NK-92 treated with Interleukin-12 subunit alpha and Interleukin-12 subunit beta, amount 100 ng/mL, for 24 hours (cell line): Measurements from ENCODE around the gene LRRK1.

Source experiments
- DNase-seq: peaks from one replicate; lab custom pipeline; 2025; lab: John Stamatoyannopoulos, UW

LRRK1 gene

DNA sequence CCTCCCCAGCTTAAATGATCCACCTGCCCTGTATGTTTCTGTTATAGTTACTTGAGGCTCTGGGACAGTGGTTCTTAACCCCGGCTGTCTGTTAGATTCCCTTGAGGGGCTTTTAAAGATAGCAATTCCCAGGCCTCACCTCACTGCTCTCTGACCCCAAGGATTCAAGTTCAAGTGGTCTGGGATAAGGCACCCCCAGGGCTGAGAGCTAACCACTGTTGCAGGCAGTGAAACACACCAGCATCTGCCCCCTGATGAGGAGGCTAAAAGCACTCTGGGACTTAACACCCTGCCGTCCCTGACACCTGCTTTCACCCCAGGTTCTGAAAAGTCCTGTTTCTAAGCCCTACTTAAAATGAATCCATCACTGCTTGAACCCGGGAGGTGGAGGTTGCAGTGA, 103.7 kb downstream of the LRRK1 start:
- DNase-seq: no peak

DNA sequence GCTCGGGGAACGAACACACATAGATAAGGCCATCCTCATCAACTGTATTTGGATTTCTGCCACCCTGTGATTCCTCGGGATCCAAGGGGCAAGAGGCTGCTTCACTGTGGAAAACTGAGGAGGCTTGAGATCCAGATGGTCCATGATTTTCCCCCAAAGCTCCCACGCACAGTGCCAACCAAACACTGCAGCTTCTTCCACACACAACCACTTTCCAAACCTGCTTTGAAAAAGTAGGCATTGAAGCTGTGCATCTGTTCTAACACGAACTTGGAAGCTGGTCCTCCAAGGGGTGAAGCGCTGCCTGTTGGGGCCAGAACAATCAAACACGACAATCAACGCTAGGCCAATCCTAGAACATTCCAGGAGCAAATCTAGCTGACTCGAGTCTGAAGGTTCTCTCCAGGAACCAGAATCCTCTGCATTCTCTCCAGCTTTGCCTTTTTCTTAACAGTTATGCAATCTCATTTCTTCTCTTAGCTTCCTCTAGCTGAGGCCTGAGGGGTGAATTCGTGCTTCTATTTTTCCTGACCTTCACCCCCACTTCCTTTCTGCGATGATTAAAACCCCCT, 104.4 kb downstream of the LRRK1 start:
- DNase-seq: no peak

DNA sequence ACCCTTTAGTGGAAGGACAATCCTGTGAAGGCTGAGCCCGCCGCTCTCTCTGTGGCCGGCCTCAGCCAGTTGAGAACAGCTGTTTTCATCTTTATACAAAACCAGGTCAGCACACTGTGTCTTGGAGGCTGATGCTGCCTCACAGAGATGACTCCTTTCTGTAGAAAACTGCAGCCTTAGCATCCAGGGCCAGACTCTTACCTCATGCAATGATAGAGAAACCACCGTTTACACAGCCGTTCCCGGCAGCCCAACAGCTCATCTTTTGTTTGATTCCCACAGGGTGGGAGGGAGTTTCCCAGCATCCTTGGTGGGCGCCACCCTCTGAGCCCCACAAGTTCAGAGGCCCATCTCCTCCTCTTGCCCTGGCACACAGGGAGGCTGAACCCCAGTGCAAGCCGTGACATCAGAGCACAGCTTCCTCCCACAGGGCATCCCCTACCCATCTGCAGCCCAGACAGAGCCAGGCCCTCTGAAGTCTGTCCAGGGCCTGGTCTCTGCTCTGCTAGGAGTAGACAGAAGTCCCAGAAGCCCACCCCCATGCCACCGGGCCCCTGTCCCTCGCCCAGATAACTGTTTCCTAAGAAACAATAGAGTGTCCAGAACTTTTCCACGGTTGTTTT, 105.0 kb downstream of the LRRK1 start:
- no peak for DNase-seq

DNA sequence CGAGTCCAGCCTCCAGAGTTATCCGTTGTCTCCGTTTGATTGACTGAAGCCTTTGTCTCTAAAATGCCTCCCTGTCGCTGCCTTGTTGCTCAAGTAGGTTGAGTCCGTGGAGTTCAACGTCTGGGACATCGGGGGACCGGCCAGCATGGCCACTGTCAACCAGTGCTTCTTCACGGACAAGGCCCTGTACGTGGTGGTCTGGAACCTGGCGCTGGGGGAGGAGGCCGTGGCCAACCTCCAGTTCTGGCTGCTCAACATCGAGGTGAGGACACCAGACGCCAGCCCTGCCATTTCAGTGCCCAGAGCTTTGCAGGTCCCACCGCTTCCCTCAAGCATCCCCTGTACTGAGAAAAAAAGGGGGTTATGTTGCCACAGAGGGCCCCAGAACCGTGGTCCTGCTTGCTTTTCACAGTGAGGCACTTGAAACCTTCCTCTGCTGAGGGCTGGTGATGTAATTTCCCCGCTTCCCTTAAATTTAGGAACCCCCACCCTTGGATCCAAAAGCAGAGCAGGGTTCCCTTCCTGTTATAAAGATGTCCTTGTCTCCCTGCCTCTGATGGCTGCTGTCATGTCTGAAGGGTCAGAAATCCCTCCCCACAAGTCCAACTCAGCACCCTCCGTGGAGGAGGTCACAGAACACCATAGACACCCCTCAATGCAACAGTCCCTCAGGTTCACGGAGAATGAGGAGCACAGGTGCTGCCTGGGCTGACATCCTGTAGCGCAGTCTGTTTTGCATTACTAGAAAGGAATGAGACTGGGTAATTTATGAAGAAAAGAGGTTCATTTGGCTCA, 105.7 kb downstream of the LRRK1 start:
- DNase-seq: no peak

DNA sequence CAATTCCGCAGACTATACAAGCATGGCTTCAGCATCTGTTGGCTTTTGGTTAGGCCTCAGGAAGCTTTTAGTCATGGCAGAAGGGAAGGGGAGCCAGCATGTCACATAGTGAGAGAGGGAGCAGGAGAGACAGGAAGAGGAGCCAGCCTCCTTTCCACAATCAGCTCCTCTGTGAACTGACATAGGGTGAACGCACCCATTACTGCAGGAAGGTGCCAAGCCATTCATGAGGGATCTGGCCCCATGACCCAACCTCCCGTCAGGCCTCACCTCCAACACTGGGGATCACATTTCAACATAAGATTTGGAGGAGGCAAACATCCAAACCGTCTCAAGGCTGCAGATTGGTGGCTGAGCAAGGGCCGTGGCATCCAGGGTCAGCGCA, 106.3 kb downstream of the LRRK1 start:
- DNase-seq: no peak

DNA sequence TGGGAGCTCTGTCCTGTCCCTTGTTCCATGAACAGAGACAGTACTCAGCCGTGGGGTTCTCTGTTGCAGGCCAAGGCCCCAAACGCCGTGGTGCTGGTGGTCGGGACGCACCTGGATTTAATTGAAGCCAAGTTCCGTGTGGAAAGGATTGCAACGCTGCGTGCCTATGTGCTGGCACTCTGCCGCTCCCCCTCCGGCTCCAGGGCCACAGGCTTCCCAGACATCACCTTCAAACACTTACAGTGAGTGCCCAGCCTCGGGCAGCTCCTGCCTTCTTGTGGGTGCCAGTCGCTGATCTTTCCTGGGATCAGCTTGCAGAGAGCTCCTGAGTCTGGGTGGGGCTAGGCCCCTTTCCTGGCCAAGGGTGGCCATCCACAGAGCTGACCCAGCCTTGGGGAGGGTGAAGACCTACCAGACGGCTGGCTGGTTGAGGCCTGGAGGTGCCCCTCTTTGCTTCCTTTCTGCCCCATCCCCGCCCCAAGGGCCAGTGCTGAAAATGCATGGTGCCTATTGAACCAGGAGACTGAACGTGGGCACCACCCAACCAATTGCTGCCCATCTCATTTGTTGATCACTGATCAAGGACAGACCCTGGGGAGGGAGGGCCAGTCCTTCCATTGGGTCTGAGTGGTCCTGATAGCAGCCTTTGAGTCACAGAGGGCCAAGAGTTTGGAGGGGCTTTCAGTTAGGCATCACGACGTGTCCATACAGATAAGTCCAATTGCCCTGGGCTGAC, 106.9 kb downstream of the LRRK1 start:
- DNase-seq: no peak

DNA sequence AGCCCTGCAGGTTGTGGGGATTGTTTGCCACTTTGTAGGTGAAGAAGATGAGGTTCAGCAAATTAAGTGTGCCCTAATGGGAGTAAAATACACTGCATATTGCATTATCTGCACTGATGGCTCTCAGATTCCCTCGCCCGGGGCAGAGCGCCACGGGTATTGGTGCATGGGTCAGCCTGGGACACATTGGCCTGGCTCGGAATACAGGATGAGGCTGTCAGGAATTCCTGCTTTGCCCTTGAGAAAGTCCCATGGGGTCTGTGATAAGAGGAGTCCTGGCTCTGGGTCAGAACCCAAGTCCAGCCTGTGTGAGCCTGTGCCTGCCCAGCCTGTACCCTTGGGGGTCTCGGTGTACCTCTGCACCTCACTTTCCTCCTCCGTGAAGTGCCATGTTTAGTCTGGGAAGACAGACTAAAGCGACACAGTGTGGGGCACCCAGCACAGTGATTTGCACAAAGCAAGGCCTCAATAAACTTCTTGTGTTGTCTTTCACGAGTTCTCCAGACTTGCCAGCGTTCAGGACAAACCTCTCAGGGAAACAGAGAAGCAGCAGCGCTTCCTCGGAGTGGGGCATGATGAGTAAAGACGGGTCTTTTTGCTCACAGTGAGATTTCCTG, 107.6 kb downstream of the LRRK1 start:
- no peak for DNase-seq

DNA sequence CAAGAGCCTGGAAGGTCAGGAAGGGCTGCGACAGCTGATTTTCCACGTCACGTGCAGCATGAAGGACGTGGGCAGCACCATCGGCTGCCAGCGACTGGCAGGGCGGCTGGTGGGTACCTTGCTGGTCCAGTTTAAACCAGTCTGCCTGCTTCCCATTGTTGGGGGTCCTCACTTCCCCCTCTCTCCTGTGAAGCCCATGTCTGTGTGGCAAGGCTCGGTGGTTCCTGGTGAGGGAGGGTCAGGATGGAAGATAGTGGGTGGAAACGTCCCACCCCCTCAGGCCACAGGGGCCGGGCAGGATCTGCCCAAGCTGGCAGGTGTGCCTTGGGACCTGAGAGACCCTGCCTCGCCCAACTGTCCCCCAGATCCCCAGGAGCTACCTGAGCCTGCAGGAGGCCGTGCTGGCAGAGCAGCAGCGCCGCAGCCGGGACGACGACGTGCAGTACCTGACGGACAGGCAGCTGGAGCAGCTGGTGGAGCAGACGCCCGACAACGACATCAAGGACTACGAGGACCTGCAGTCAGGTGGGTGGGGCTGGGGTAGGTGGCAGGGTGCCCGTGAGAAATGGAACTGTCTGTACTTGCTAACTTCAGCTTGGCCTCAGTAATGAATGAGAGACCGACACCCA, 108.2 kb downstream of the LRRK1 start:
- no peak for DNase-seq

DNA sequence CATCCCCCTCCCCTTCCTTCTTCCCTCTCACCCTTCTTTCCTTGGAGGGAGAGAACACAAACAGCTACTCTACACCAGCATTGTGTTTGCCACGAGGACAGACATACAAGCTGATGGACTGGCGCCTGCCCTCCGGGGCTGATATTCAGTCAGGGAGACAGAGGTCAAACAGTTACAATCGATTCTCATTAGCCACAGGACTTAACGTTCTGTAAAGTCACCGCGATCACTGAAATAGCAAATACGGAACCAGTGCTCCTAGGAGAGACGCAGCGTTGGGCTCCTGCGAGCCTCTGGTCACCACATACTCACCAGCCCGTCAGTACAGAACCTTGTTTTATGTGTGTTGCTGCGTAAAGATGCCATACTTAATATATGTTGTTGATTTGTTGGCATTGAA, 108.8 kb downstream of the LRRK1 start:
- DNase-seq: no peak

DNA sequence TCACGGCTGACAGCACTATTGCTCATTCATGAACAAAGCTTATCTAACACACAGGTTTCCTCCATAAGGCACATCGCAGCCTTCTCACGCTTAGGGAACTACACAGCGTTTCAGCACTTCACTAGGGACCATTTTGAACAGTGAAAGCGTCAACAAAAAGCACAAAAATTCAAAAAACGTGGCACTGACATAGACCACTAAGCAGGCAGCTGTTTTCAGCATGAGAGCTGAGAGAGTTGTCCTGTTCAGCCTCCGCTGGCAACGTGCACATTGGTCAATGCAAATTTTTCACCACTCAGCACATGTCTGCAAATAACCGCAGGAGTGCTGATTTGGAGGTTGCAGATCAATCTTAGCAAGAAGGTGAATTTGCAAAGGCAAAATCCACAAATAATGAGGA, 109.2 kb downstream of the LRRK1 start:
- DNase-seq: no peak

DNA sequence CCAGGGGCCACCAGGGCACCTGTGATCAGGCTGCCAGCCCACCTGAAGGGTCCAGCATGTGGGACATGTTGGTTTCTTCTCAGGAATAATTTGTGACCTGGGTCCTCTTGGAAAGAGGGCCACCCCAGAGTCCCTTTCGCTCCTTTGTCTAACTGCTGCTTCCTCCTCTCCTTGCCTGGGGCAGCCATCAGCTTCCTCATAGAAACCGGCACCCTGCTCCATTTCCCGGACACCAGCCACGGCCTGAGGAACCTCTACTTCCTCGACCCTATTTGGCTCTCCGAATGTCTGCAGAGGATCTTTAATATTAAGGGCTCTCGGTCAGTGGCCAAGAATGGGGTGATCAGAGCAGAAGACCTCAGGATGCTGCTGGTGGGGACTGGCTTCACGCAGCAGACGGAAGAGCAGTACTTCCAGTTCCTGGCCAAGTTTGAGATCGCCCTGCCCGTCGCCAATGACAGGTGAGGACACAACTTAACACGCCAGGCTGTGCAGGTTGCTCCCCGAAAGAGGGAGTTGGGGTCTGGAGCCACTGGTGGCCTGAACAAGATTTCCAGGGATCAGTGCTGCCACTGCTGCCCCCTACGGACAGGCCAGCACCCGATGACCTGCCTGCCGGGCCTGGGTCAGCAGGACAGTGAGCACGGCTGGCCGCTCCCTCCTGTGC, 109.7 kb downstream of the LRRK1 start:
- DNase-seq: no peak

DNA sequence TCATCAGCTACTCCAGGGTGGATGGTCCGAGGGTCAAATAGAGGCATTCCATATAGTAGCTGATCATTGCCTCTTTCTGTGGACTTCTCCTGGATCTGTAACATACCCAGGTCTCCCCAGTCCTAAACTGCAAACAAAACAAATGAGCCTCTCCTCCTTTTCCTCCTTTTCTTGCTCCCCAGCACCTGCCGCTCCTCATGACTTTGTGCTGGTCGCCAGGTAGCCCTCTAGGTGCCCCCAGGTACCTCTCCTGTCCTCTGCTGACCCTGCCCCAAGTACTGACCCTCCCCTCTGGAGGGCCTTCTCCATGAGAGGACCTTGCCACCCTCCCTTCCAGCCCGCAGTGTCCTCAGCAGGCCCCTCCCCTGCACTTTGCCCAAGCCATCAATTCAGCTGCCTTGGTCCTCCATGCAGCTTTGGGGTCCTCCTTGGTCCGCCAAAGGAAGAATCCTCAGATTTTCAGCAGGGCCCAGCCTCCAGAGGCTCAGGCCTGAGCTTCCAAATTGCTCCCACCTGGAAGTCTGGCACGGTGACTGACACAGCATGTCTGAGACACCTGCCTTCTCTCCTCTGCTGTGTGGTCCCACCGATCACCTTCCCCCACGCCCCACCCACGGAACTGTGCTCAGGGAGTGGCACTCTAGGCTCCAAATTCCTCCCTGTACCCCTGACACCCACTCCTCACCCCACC, 111.0 kb downstream of the LRRK1 start:
- no peak for DNase-seq

DNA sequence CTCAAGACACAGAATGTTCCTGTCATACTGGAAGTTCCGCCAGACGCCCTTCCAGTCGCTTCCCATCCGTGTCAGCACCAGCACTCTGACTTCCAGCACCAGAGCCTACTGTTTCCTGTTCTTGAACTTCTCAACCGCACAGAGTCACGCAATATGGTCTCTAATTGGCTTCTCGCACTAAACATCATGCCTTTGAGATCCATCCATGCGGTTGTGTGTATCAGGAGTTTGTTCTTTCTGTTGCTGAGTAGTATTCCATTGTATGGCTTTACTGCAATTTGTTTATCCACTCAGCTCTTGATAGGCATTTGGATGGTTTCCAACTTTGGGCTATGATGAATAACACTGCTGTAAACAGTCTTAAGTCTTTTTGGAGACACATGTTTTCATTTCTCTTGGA, 112.1 kb downstream of the LRRK1 start:
- DNase-seq: no peak

DNA sequence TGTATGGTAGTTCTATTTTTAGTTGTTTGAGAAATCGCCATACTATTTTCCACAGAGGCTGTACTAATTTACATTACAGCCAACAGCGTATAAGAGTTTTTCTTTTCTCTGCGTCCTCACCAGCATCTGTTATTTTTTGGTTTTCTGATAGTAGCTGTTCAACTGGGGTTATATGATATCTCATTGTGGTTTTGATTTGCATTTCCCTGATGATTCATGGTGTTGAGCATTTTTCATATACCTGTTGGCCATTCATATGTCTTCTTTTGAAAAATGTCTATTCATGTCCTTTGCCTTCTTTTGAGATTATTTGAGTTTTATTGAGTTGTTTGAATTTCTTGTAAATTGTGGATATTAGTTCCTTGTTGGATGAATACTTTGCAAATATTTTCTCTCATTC, 114.6 kb downstream of the LRRK1 start:
- no peak for DNase-seq

DNA sequence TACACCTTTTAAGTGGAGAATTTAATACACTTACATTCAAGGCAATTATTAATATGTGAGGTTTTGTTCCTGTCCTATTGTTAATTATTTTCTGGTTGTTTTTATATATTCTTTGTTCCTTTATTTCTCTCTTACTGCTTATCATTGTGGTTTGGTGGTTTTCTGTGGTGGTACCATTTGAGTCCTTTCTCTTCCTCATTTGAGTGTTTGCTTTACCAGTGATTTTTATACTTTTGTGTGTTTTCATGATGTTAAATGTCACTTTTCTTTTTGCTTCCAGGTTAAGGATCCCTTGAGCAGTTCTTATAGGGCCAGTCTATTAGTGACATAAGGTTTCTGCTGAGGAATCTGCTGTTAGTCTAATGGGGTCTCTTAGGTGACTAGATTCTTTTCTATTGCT, 116.5 kb downstream of the LRRK1 start:
- no peak for DNase-seq

DNA sequence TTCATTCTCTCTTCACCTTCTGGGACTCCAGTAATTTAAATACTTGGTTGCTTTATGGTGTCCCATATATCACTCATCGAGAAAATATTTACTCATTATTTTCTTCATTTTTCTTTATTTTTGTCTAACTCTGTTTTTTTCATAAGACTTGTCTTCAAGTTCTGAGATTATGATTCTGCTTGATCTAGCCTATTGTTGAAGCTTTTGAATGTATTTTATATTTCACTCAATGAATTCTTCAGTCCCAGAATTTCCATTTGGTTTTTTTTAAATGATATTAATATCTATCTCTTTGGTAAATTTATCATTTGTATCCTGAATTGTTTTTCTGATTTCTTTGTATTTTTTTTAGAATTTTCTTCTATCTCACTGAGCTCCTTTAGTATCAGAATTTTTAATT, 117.0 kb downstream of the LRRK1 start:
- DNase-seq: no peak

DNA sequence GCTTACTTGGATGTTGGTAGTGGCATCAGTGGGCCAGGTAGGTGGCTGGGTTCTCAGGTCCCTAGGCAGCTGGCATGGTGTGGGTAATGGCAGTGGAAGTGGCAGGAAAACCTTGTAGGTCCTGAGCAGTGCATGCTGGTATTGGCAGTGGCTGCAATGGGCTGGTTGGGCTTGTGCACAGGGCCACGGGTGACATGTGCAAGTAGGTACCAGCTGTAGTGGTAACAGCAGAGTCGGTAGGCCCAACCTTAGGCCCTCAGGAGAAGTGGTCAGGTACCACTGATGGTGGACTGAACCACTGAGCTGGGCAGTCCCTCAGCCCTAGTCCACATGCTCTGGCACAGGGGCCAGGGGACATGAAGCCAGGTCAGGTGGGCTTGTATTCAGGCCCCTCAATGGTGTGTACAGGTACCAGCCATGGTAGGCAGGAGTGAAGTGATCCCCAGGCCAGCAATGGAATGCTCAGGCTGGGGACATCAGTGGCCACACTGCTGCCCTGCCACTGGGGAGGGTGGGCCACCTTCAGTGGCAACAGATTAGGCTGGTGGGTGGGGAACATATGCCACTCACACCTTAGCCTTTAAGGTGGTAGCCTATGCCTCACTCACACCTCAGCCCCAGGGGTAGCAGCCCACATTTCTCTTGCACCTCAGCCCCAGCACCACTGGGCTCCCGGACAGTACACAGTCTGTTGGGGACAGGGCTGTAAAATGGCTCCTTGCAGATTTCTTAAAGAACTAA, 118.1 kb downstream of the LRRK1 start:
- DNase-seq: no peak

DNA sequence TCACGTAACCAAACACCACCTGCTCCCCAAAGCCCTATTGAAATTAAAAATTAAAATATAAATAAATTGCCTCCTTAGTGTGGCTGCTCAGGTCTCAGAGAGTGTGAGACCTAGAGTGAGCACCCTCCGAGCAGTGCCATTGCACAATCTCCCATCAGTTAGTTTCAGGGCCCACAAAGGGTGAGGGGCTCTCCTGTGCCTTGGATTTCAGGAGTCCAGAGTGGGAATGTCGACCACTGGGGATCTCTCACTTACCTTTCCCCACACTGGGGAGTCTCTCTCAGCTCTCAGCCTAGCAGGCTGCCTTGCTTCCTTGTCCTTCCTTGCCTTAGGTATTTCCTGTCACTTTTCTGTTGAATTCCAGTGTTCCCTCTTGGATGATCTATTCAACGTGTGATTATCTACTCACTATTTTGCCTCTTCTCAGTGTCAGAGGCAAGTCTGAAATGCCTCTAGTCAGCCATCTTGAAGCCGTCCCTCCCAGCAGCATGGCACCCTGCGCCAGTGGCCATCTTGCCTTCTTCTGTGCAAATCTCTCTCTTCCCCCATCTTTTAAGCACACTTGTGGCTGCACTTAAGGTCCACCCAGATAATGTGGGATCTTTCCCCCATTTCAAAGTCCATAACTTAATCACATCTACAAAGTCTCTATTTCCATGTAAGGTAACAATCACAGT, 119.3 kb downstream of the LRRK1 start:
- DNase-seq: no peak

DNA sequence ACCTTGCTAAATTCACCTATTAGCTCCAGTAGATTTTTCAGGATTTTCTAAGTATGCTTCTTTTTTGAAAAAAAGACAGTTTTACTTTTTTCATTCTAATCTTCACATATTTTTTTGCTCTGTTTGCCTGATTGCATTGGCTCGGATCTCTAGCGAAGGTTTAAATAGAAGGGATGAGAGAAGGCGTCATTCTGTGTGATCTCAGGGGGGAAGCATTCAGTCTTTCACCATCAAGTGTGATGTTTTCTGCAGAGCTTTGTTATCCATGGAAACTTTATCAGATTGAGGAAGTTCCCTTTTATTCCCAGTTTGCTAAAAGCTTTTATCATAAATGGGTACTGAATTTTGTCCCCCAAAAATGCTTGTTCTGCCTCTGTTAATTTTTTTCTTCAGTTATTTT, 120.3 kb downstream of the LRRK1 start:
- no peak for DNase-seq

DNA sequence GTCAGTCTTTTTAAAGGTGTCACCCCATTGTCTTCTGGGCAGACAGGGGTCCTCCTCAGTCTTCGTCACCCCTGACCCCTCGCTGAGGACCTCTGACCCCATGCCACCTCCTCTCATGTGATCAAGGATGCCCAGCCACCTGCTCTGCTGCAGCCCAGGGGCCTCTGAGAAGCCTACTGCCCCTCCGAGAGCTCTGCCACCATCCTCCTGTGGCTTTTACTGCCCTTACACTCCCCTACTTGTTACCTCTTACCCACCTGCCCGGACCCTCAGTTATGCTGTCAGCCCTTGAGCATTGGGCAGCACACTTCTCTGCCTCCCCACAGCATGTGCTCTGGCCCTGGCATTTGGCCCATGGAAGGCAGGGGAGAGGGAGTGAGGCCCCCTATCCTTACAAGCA, 123.2 kb downstream of the LRRK1 start:
- no peak for DNase-seq
